ENCODE results near the gene RPGRIP1L. TPM values are rescaled to one million over a fixed set of nuclear protein-coding genes. Genes with fewer than 3 reads are reported as not detected.
A peak's percentile ranks its signal among the peaks of the same experiment; 100 is the strongest.

Gene RPGRIP1L
- 1 to 10 TPM; 6.0 to 7.7 TPM for total RNA-seq

DNA sequence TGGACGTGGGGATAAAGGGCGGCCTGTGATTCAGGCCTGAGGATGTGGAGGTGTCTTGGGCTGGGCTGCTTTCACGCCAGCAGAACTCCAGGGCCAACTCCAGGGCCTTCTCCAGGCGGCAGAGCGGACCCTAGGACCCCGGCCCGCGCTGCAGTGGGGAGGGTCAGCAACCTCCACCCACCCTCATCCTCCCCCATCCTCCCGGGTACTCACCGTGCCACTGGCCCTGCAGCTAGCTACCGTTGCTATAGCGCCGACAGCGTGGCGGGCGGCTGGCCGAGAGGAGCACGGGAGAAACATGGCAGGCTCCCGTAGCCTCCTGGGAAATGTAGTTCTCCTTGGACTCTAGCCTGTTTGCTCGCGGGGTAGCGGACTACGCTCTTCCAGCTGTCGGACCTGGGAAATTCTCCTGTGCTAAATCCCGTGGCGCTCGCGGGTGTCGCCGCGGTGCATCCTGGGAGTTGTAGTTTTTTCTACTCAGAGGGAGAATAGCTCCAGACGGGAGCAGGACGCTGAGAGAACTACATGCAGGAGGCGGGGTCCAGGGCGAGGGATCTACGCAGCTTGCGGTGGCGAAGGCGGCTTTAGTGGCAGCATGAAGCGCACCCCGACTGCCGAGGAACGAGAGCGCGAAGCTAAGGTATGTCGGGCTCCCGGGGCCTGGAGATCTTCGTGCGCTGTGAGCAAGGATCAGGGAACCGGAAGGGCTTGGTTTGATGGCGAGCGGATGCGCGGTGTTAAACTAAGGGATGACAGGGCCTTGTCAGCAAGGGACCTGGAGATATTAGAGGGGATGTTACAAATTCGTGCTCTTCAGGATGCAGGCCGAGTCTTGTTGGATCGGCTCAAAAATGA, at the start of gene RPGRIP1L, which contains the start of gene FTO:
Gene RPGRIP1L, minus strand, starts transcription at position 270 of the 855 bp plus-strand sequence. CDS start 3,136 bp downstream, outside the sequence.
Gene FTO, plus strand, starts transcription at position 567 of the 855 bp plus-strand sequence.
- H3K27me3 Mint-ChIP-seq, result no peaks in the 10 kb centered on the region
- peak within 1 kb of the TSS; percentile 92 for H3K4me3 Mint-ChIP-seq
- no peaks in the 10 kb centered on the region for H3K9me3 Mint-ChIP-seq
- peaks cover 6% of the 10 kb centered on the region for H3K36me3 Mint-ChIP-seq (ENCODE audit: low read depth)
- H3K27ac Mint-ChIP-seq, result peak within 1 kb of the TSS; percentile 93
- peaks cover 17% of the 10 kb centered on the region for H3K4me1 Mint-ChIP-seq
- ATAC-seq (replicated peaks), result peak; percentile 97

DNA sequence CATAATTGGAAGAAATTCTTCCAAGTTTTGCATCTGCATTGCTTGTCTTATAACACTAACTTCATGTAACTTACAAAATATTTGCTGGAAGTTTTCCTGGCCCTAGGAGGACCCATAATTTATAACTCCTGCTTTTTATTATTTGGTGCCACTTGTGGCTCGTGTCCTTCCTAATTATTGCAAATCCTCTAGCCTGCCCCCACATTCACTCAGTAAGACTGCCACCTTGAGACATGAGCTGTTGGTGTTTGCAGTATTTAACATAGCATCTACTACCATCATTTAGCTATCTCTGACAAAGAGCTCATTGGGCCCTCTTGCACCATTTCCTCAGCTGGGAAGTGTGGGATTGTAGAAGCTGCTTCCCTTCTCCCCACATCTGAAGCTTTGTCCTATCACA, 49.8 kb upstream of the RPGRIP1L start:
- no peaks in the 10 kb centered on the region for H3K9me3 Mint-ChIP-seq

DNA sequence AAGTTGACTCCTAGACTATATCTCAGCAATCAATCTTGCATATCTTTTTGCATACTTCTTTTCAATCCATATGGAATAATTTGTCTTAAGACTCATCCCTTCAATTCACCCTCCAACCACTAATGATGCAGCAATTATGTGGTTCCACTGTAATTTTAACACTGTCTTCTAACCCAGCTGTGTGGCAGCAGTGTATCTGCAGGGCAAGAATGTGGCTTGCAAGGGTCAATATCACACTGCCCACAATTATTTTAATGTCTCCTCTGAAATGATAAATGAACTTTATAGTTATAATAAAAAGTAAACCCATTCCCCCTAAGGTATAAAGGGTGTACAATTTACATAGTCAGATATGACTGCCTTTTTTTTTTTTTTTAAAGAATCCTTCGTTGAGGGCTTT, 48.9 kb upstream of the RPGRIP1L start:
- H3K4me3 Mint-ChIP-seq, result no peak overlapping the region
- no peaks in the 10 kb centered on the region for H3K27me3 Mint-ChIP-seq
- H3K9me3 Mint-ChIP-seq, result peaks cover 2% of the 10 kb centered on the region

More for the DNA sequence above, 49.8 kb upstream of the RPGRIP1L start:
- no peak for ATAC-seq (replicated peaks)
- Mint-ChIP-seq H3K4me1 (no peaks in the 10 kb centered on the region), H3K27me3 (no peaks in the 10 kb centered on the region), H3K4me3 (no peak overlapping the region), H3K36me3 (ENCODE audit: low read depth) (no peaks in the 10 kb centered on the region), H3K27ac (no peak overlapping the region)

DNA sequence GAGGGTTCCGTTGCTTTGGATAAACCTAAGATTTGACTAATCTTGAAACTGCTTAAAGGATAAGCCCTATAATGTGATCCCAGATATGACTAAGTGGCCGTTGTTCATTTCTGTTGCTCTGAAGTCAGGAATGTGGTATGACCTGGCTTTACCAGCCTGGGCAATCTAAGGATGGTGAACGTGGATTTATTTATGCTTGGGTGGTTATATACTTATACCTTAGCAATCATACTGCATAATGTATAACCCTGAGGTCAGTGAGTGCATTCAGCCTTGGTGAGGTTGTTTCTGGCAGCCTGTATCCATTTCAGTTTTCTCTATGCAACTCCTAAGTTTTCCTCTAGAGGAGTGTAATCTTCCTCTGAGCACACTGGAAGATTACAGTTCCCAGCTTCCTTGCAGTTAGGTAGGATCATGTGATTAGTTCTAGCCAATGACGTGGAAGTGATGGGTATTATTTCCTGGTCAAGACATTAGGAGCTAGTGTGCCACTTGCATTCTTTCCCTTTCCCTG, 42.2 kb upstream of the RPGRIP1L start:
- Mint-ChIP-seq H3K9me3 (peaks cover 5% of the 10 kb centered on the region), H3K36me3 (ENCODE audit: low read depth) (no peaks in the 10 kb centered on the region), H3K4me1 (peaks cover 24% of the 10 kb centered on the region), H3K27me3 (no peaks in the 10 kb centered on the region), H3K4me3 (peak overlapping the region; percentile 53), H3K27ac (peak overlapping the region; percentile 70)
- peak; percentile 84 for ATAC-seq (replicated peaks)

More for the DNA sequence above, 48.9 kb upstream of the RPGRIP1L start:
- H3K4me1 Mint-ChIP-seq, result peaks cover 2% of the 10 kb centered on the region
- ATAC-seq (replicated peaks), result no peak
- no peak overlapping the region for H3K27ac Mint-ChIP-seq
- no peaks in the 10 kb centered on the region for H3K36me3 Mint-ChIP-seq (ENCODE audit: low read depth)

DNA sequence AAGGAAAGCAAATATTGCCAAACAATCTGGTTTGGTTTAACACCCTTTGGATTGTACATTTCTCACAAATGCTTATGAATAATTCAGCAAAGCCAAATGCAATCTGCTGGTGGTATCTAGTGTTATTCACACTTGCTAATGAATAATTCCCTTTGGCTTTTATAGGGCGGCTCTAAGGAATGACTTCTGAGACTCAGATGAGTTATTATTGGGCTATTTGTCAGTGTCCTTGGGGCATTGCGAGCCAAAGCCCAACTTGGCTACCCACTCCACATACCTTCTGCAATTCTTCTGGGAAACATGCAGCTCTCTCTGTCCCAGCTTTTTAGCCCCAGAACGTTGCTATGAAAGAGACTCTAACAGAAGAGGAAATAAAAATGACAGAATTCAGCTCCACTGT, 41.4 kb upstream of the RPGRIP1L start:
- Mint-ChIP-seq H3K36me3 (ENCODE audit: low read depth) (no peaks in the 10 kb centered on the region), H3K9me3 (peaks cover 5% of the 10 kb centered on the region), H3K4me1 (peaks cover 24% of the 10 kb centered on the region), H3K27me3 (no peaks in the 10 kb centered on the region), H3K27ac (peak overlapping the region; percentile 70), H3K4me3 (peak overlapping the region; percentile 53)
- ATAC-seq (replicated peaks), result no peak

DNA sequence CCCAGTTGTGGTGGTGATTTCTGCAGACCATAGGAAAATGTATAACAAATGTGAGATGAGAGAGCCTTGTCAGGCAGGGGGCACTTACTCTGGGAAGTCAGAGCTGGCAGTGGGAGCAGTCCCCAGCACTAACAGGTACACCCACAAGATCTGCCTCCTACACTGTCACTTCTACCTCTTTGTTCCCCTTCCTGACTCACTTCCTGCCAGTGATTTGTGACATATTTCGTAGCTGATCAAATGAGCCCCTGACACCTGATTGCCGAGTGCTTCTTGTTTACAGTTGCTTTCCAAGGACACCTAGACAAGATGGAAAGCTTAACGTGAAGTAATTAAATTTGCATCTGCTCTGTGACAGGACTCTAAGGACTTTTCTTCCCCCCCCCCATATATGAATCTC, 40.8 kb upstream of the RPGRIP1L start:
- H3K27me3 Mint-ChIP-seq, result no peaks in the 10 kb centered on the region
- ATAC-seq (replicated peaks), result peak; percentile 79
- peaks cover 24% of the 10 kb centered on the region for H3K4me1 Mint-ChIP-seq
- H3K36me3 Mint-ChIP-seq (ENCODE audit: low read depth), result no peaks in the 10 kb centered on the region
- peak overlapping the region; percentile 70 for H3K27ac Mint-ChIP-seq
- peaks cover 5% of the 10 kb centered on the region for H3K9me3 Mint-ChIP-seq
- H3K4me3 Mint-ChIP-seq, result peak overlapping the region; percentile 53

DNA sequence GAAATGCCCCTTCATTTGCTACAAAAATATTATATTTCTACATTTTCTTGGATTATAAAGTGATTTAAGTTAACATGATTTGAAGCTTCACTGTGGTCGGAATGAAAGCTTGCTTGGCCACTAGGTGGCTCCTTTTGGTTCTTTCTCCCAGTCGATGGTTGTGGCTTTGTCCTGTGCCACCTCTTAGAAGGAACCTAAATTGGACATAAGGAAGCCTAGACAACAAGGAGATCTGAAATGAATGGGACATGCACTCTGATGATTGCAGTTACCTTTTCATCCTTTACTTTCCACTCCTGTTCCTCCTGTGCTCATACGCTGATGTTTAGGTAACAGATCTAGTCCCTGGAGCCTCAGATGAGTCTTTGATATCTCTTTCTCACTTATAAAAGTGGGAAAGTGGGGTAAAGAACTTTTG, 39.5 kb upstream of the RPGRIP1L start:
- H3K36me3 Mint-ChIP-seq (ENCODE audit: low read depth), result no peaks in the 10 kb centered on the region

DNA sequence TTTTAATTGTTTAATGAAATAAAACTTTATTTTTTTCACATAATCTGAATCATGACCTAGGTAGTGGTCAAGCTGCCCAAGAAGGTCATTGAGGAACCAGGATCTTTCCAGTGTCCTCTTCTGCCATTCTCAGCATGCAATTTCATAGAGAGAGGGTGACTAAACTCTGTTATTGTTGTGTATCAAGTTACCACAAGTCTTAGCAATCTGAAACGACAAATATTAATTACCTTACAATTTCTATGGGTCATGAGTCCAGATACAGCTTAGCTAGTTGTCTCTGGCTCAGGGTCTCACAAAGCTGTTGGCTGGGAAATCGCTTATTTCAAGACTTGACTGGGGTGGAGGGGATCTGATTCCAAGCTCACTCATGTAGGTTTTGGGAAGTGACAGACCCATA, 37.9 kb upstream of the RPGRIP1L start:
- ATAC-seq (replicated peaks), result no peak
- H3K4me1 Mint-ChIP-seq, result peaks cover 24% of the 10 kb centered on the region
- H3K9me3 Mint-ChIP-seq, result no peaks in the 10 kb centered on the region
- no peaks in the 10 kb centered on the region for H3K36me3 Mint-ChIP-seq (ENCODE audit: low read depth)
- no peak overlapping the region for H3K4me3 Mint-ChIP-seq
- no peaks in the 10 kb centered on the region for H3K27me3 Mint-ChIP-seq
- no peak overlapping the region for H3K27ac Mint-ChIP-seq

More for the DNA sequence above, 39.5 kb upstream of the RPGRIP1L start:
- H3K27me3 Mint-ChIP-seq, result no peaks in the 10 kb centered on the region
- no peak for ATAC-seq (replicated peaks)
- H3K27ac Mint-ChIP-seq, result no peak overlapping the region
- H3K4me3 Mint-ChIP-seq, result no peak overlapping the region
- H3K4me1 Mint-ChIP-seq, result peaks cover 24% of the 10 kb centered on the region
- peaks cover 5% of the 10 kb centered on the region for H3K9me3 Mint-ChIP-seq

DNA sequence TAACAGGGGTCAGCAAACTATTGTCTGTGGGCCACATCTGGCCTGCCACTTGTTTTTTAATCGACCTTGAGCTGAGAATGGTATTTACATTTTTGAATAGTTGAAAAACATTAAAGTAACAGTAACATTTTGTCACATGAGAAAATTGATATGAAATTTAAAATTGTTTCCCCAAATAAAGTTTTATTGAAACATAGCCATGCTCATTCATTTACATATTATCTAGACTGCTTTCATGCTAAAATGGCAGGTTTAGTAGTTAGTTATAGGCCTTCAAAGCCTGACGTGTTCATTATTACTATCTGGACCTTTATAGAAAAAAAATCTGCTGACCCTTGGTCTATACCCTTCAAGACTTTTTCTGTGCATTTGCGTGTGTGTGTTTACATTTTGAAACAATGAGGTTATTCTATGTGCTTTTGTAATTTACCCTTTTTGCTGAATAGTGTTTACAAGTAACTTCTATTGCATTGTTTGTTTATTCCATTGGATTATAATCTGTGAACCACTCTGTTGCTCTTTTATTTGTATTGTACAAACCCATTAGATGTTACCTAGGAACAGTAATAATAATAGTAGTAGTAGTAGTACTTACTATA, 37.4 kb upstream of the RPGRIP1L start:
- Mint-ChIP-seq H3K36me3 (ENCODE audit: low read depth) (no peaks in the 10 kb centered on the region), H3K4me3 (no peak overlapping the region), H3K27me3 (no peaks in the 10 kb centered on the region), H3K4me1 (peaks cover 27% of the 10 kb centered on the region), H3K27ac (no peak overlapping the region), H3K9me3 (no peaks in the 10 kb centered on the region)
- ATAC-seq (replicated peaks), result no peak

DNA sequence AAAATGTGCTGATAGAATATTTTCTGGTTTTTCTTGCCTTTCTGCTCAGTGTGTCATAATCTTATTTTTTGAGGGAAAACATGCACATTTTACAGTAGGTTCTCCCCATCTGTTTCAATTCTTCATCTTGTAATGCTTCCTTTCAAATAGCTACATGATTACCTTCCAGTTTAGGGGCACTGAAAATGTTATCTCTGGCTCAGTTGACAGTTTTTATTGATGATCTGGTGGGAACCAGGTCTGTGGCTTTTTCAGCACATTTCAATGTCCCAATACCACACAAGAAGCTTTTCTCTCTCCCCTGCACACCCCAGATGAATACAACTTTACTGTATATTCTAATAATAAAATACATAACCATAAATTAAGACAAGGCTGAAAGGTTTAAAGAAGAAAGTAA, 36.8 kb upstream of the RPGRIP1L start:
- ATAC-seq (replicated peaks), result no peak
- no peaks in the 10 kb centered on the region for H3K36me3 Mint-ChIP-seq (ENCODE audit: low read depth)
- peaks cover 25% of the 10 kb centered on the region for H3K4me1 Mint-ChIP-seq
- no peaks in the 10 kb centered on the region for H3K9me3 Mint-ChIP-seq
- H3K4me3 Mint-ChIP-seq, result no peak overlapping the region
- no peak overlapping the region for H3K27ac Mint-ChIP-seq
- no peaks in the 10 kb centered on the region for H3K27me3 Mint-ChIP-seq

DNA sequence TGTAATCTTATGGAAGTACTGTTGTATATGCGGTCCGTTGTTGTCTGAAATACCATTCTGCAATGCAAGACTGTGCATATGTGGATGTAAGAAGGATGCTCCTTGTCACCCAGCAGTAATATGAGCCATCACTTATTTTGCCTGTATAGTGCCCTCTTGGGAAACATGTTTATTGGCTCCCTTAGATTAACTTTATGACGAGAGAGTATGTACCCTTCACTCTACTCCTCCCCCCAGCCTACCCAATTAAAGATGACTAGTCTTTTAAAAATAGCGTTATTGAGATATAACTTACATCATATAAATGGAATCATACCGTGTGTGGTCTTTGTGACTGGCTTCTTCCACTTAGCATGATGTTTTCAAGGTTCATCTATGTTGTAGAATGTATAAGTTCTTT, 33.9 kb upstream of the RPGRIP1L start:
- Mint-ChIP-seq H3K36me3 (ENCODE audit: low read depth) (no peaks in the 10 kb centered on the region), H3K4me3 (no peak overlapping the region), H3K27ac (no peak overlapping the region), H3K27me3 (no peaks in the 10 kb centered on the region), H3K4me1 (peaks cover 19% of the 10 kb centered on the region), H3K9me3 (no peaks in the 10 kb centered on the region)
- ATAC-seq (replicated peaks), result no peak

DNA sequence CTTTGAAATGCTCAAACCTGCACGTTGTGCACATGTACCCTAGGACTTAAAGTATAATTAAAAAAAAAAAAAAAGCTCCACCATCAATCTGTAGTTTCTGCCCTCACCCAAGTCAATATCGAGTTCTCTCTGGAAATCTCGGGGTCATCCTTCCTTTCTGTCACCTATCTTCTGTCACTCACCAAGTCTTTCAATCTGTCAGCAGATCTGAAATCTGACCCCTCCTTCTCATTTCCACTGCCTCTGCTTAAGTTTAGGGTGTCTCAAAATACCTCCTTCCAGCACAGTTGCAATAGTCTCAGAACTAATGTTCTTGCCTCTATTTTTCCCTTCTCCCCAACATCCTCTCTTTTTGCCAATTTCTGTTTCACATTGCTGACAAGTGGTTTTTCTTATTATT, 32.6 kb upstream of the RPGRIP1L start:
- Mint-ChIP-seq H3K27ac (no peak overlapping the region), H3K36me3 (ENCODE audit: low read depth) (no peaks in the 10 kb centered on the region), H3K9me3 (no peaks in the 10 kb centered on the region), H3K27me3 (no peaks in the 10 kb centered on the region), H3K4me1 (peaks cover 19% of the 10 kb centered on the region), H3K4me3 (no peak overlapping the region)
- no peak for ATAC-seq (replicated peaks)

DNA sequence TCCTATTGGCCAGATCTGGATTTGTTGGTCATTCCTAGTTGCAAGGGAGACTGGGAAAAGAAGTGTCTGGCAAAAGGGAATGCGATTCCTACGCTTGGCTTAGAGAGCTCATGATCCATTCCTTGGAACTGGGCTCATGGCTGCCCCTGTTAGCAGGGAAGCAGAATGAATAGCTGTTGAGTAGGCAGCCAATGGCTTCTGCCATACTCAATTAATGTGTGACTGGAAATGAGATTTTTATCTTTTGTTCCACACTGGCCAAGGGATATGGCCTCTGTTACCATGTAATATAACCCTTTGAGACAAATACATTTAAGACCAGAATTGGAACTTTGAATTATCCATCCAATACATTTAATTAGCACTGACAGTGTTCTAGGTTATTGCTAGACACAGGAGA, 31.2 kb upstream of the RPGRIP1L start:
- ATAC-seq (replicated peaks), result no peak
- Mint-ChIP-seq H3K4me1 (peaks cover 19% of the 10 kb centered on the region), H3K9me3 (no peaks in the 10 kb centered on the region), H3K4me3 (no peak overlapping the region), H3K27ac (no peak overlapping the region), H3K36me3 (ENCODE audit: low read depth) (no peaks in the 10 kb centered on the region), H3K27me3 (no peaks in the 10 kb centered on the region)

DNA sequence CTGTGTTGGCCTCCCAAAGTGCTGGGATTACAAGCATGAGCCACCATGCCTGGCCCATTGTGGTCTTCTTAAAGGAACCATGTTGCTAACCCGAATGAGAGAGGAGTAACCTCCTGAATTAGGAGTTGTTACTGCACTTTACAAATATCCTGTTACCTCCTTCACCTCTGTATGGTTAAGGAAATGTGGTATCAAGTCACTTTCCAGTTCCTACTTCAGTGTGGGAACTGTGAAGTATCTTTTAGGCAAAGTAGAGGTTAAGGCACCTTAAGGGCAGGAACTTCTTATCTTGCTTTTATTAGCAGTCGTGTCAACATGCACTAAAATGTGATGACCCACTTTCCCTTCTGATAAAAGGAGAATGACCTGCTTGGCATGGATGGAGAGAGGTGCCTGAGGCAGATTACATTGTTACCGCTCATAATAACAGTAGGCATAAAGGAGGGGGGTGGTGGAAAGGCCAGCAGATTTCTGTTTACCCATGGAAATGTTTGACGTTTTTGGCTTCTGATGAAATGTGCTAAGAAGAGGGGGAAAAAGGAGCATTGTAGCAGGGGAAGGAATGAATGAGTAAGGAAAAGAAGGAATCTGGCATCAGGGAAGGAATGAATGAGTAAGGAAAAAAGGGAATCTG, 28.8 kb upstream of the RPGRIP1L start:
- no peak overlapping the region for H3K27ac Mint-ChIP-seq
- peaks cover 23% of the 10 kb centered on the region for H3K4me1 Mint-ChIP-seq
- H3K36me3 Mint-ChIP-seq (ENCODE audit: low read depth), result no peaks in the 10 kb centered on the region
- H3K9me3 Mint-ChIP-seq, result no peaks in the 10 kb centered on the region
- no peak overlapping the region for H3K4me3 Mint-ChIP-seq
- no peaks in the 10 kb centered on the region for H3K27me3 Mint-ChIP-seq
- ATAC-seq (replicated peaks), result no peak

Measured in activated T-helper 17 cell treated with anti-CD3 and anti-CD28 coated beads, Interleukin-2, amount 50 U/mL, for 72 hours (primary cell).